GM18508 (cell line): Measurements from ENCODE around the gene C2orf80.
"Not testable (repeated sequence)": the region's sequence is repeated elsewhere in the genome, so short reads cannot be mapped to it uniquely, and the experiment has no call there.

Experiments used
- ATAC-seq: cut with Tn5 transposase; IDR thresholded peaks from one replicate; pipeline ENCODE4 v1.9.1; 2021; ENCODE audit warnings: moderate number of reproducible peaks; ENCODE audit not compliant: insufficient read depth, unreplicated experiment

C2orf80 gene

GRCh38 chr2:208189810-208190503, at the start of gene C2orf80:
Gene C2orf80 (minus strand): TSS chr2:208190030. CDS start chr2:208186986, 3,044 bp downstream.
- ATAC-seq: no peak

- ATAC-seq: no peak
Observed at GRCh38 chr2:208235860-208236259, 46.0 kb upstream of the C2orf80 start.

- ATAC-seq: no peak
Observed at GRCh38 chr2:208234786-208235185, 45.0 kb upstream of the C2orf80 start.

- ATAC-seq: no peak
Observed at GRCh38 chr2:208228476-208228875, 38.6 kb upstream of the C2orf80 start.

- no peak for ATAC-seq
Observed at GRCh38 chr2:208227581-208228232, 37.9 kb upstream of the C2orf80 start.

GRCh38 chr2:208224802-208225201, 35.0 kb upstream of the C2orf80 start:
- ATAC-seq: no peak

- ATAC-seq: no peak
Observed at GRCh38 chr2:208222351-208222750, 32.5 kb upstream of the C2orf80 start.

GRCh38 chr2:208221873-208222272, 32.0 kb upstream of the C2orf80 start:
- ATAC-seq: not testable (repeated sequence)

GRCh38 chr2:208210688-208211451, 21.0 kb upstream of the C2orf80 start:
- ATAC-seq: no peak

- no peak for ATAC-seq
Observed at GRCh38 chr2:208208335-208209085, 18.7 kb upstream of the C2orf80 start.

- no peak for ATAC-seq
Observed at GRCh38 chr2:208207769-208208168, 17.9 kb upstream of the C2orf80 start.

- ATAC-seq: no peak
Observed at GRCh38 chr2:208204166-208204565, 14.3 kb upstream of the C2orf80 start.

- no peak for ATAC-seq
Observed at GRCh38 chr2:208195531-208195930, 5.7 kb upstream of the C2orf80 start.

- no peak for ATAC-seq
Observed at GRCh38 chr2:208192611-208193236, 2.9 kb upstream of the C2orf80 start.

- no peak for ATAC-seq
Observed at GRCh38 chr2:208189069-208189809, 591 bp downstream of the C2orf80 start.

- ATAC-seq: no peak
Observed at GRCh38 chr2:208186893-208187292, 2.9 kb downstream of the C2orf80 start.

- ATAC-seq: no peak
Observed at GRCh38 chr2:208186465-208186864, 3.4 kb downstream of the C2orf80 start.

- no peak for ATAC-seq
Observed at GRCh38 chr2:208183972-208184705, 5.7 kb downstream of the C2orf80 start.

- ATAC-seq: no peak
Observed at GRCh38 chr2:208183526-208183925, 6.3 kb downstream of the C2orf80 start.
